OCI-LY1 (cell line): ENCODE results near the gene CAPN7.

Source experiments
- H2AFZ ChIP-seq: fragments of 200-600 bp; sonication (generic), shearing (Covaris generic); 2 replicates; pipeline ENCODE4 v1.6.0; 2014; ENCODE audit warnings: antibody characterized with exemption, mild to moderate bottlenecking, low read length
- H3F3A ChIP-seq: fragments of 200-600 bp; sonication (generic), shearing (Covaris generic); 2 replicates; pipeline ENCODE4 v1.6.0; 2014; ENCODE audit warnings: mild to moderate bottlenecking, antibody characterized with exemption, low read length, moderate library complexity; ENCODE audit not compliant: insufficient read depth
- H3K27ac ChIP-seq: fragments of 200-600 bp; sonication (generic); 2 replicates; pipeline ENCODE4 v1.5.1; 2014; ENCODE audit warnings: low read length, mixed run types, mild to moderate bottlenecking, low read depth; ENCODE audit not compliant: poor library complexity, severe bottlenecking
- H3K27me3 ChIP-seq: fragments of 200-600 bp; sonication (generic); 2 replicates; pipeline ENCODE4 v1.6.0; 2014; ENCODE audit warnings: antibody characterized with exemption, mild to moderate bottlenecking, low read length, moderate library complexity; ENCODE audit not compliant: insufficient read depth
- H3K36me3 ChIP-seq: fragments of 200-600 bp; sonication (generic); 2 replicates; pipeline ENCODE4 v1.6.1; 2014; ENCODE audit warnings: mild to moderate bottlenecking, antibody characterized with exemption, low read length, moderate library complexity, mixed read lengths; ENCODE audit not compliant: insufficient read depth
- H3K4me1 ChIP-seq: fragments of 200-600 bp; sonication (generic); 2 replicates; pipeline ENCODE4 v1.5.1; 2014; ENCODE audit warnings: mild to moderate bottlenecking, low read length, moderate library complexity; ENCODE audit not compliant: insufficient read depth, severe bottlenecking
- H3K4me2 ChIP-seq: fragments of 200-600 bp; sonication (generic), shearing (Covaris generic); 2 replicates; pipeline ENCODE4 v1.6.1; 2014; ENCODE audit warnings: low read length
- H3K4me3 ChIP-seq: fragments of 200-600 bp; sonication (generic); 2 replicates; pipeline ENCODE4 v1.5.1; 2014; ENCODE audit warnings: low read length, low read depth, mild to moderate bottlenecking, mixed read lengths; ENCODE audit not compliant: poor library complexity, severe bottlenecking
- H3K79me2 ChIP-seq: fragments of 200-600 bp; shearing (Covaris generic); 2 replicates; pipeline ENCODE4 v1.6.1; 2016; ENCODE audit warnings: mixed run types, low read length, mixed read lengths; ENCODE audit not compliant: insufficient read depth
- H3K9ac ChIP-seq: fragments of 200-600 bp; sonication (generic), shearing (Covaris generic); 2 replicates; pipeline ENCODE4 v1.6.1; 2014; ENCODE audit warnings: mild to moderate bottlenecking, low read length, mixed read lengths
- H3K9me2 ChIP-seq: fragments of 200-600 bp; sonication (generic), shearing (Covaris generic); 2 replicates; pipeline ENCODE4 v1.6.1; 2014; ENCODE audit warnings: low read depth, mild to moderate bottlenecking, low read length, mixed read lengths
- H3K9me3 ChIP-seq: fragments of 200-600 bp; shearing (Covaris generic); 2 replicates; pipeline ENCODE4 v1.6.1; 2014; ENCODE audit warnings: low read length, mixed read lengths
- H4K20me1 ChIP-seq: fragments of 200-600 bp; sonication (generic), shearing (Covaris generic); 2 replicates; pipeline ENCODE4 v1.6.0; 2016; ENCODE audit warnings: mild to moderate bottlenecking, low read length; ENCODE audit not compliant: insufficient read depth
- CTCF ChIP-seq: fragments of 200-600 bp; sonication (generic), shearing (Covaris generic); IDR thresholded peaks from 2 replicates; pipeline ENCODE4 v1.5.1; 2017; ENCODE audit warnings: mild to moderate bottlenecking, antibody characterized with exemption, low read length, moderate library complexity, mixed read lengths
- EZH2 ChIP-seq: fragments of 200-600 bp; sonication (generic), shearing (Covaris generic); IDR thresholded peaks from 2 replicates; pipeline ENCODE4 v1.8.0; 2017; ENCODE audit warnings: borderline replicate concordance, mixed run types, mild to moderate bottlenecking, antibody characterized with exemption, low read length, moderate library complexity, mixed read lengths

The CAPN7 gene

GRCh38 chr3:15223685-15224572, 17.9 kb downstream of the CAPN7 start:
- Histone ChIP-seq H3K4me1 (no peaks in the 10 kb centered on the region), H3K9me3 (no peaks in the 10 kb centered on the region), H3K36me3 (peaks cover 49% of the 10 kb centered on the region), H4K20me1 (no peaks in the 10 kb centered on the region), H3K4me3 (no peak overlapping the region), H3K27me3 (no peaks in the 10 kb centered on the region), H3K9ac (no peak overlapping the region), H2AFZ (no peak overlapping the region), H3K4me2 (no peak overlapping the region), H3F3A (no peaks in the 10 kb centered on the region), H3K27ac (no peak overlapping the region), H3K79me2 (no peaks in the 10 kb centered on the region), H3K9me2 (no peaks in the 10 kb centered on the region)
- TF ChIP-seq EZH2, result no peak
- TF ChIP-seq CTCF, result no peak

- no peak overlapping the region for H3K9ac ChIP-seq
- no peak overlapping the region for H3K4me2 ChIP-seq
- no peaks in the 10 kb centered on the region for H3K9me3 ChIP-seq
- no peak overlapping the region for H3K4me3 ChIP-seq
- no peaks in the 10 kb centered on the region for H3F3A ChIP-seq
- H4K20me1 ChIP-seq, result no peaks in the 10 kb centered on the region
- H3K27me3 ChIP-seq, result no peaks in the 10 kb centered on the region
- H3K79me2 ChIP-seq, result no peaks in the 10 kb centered on the region
- no peak overlapping the region for H3K27ac ChIP-seq
- H3K36me3 ChIP-seq, result peaks cover 46% of the 10 kb centered on the region
- no peaks in the 10 kb centered on the region for H3K4me1 ChIP-seq
- no peaks in the 10 kb centered on the region for H3K9me2 ChIP-seq
- no peak for TF ChIP-seq CTCF
- no peak for TF ChIP-seq EZH2
- no peak overlapping the region for H2AFZ ChIP-seq
These were observed 22.1 kb downstream of the CAPN7 start for GRCh38 chr3:15228147-15228546.

DNA sequence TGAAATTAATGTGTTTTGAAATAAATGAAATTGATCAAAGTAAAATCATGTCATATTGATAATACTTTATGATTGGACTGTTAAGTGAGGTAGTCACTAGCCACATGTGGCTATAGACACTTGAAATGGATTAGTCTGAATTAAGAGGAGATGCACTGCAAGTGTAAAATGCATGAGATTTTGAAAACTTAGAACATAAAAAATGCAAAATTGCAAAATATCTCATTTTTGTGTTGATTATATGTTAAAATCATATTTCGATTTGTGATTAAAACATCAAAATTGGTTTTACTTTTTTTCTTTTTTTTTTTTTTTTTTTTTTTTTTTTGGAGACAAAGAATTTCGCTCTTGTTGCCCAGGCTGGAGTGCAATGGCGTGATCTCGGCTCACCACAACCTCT, 23.2 kb downstream of the CAPN7 start:
- Histone ChIP-seq H3K4me3 (no peak overlapping the region), H3K27me3 (no peaks in the 10 kb centered on the region), H3K4me1 (no peaks in the 10 kb centered on the region), H3F3A (no peaks in the 10 kb centered on the region), H3K27ac (no peak overlapping the region), H3K9me2 (no peaks in the 10 kb centered on the region), H4K20me1 (no peaks in the 10 kb centered on the region), H3K4me2 (no peak overlapping the region), H2AFZ (no peak overlapping the region), H3K9ac (no peak overlapping the region), H3K9me3 (no peaks in the 10 kb centered on the region), H3K79me2 (no peaks in the 10 kb centered on the region), H3K36me3 (peaks cover 46% of the 10 kb centered on the region)
- TF ChIP-seq CTCF, result no peak
- TF ChIP-seq EZH2, result no peak
